Measurements from ENCODE around the gene USB1. TPM values are rescaled to one million over a fixed set of nuclear protein-coding genes. Genes with fewer than 3 reads are reported as not detected.
A peak's percentile ranks its signal among the peaks of the same experiment; 100 is the strongest.
"Not testable (repeated sequence)": the region's sequence is repeated elsewhere in the genome, so short reads cannot be mapped to it uniquely, and the experiment has no call there.

Gene USB1
- total RNA-seq, 1 donor from 2014 or later: 100.0 TPM

DNA sequence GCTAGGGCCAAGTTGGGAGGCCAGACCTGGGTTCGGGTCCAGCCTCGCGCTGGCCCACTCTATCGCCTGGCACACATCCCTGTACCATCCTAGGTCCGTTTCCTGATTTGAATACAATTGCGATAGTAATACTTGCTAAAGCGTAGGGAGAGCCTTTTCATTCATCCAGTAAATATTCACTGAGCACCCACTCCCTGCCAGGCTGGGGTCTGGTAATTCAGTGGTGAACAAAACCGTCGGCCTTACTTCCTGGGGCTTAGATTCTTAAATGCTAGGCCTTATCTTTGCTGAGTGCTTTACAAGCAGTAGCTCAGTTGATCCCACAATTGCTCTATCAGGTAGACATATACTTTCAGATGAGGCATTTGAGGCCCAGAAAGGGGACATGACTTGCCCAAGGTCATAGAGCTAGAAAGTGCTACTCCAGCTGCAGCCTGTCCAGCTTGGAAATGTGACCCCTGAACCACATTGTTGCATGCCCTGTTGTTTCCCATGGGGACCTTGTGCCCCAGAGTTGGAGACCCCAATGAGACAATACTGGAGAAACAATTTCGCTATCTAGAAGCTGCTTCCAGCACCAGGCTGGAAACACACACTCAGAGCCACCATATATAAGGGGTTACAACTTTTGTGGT, 691 bp downstream of the USB1 start:
- H3K9ac ChIP-seq (ENCODE audit: low read length): peak overlapping the region; percentile 84
- Mint-ChIP-seq H3K36me3 (ENCODE audit: low read depth, unreplicated experiment) (peaks cover 13% of the 10 kb centered on the region), H3K27me3 (ENCODE audit: low read depth, unreplicated experiment) (no peaks in the 10 kb centered on the region), H3K4me1 (ENCODE audit: low read depth, unreplicated experiment) (peaks cover 24% of the 10 kb centered on the region), H3K9me3 (ENCODE audit: unreplicated experiment) (no peaks in the 10 kb centered on the region), H3K27ac (ENCODE audit: unreplicated experiment) (no peak overlapping the region), H3K4me3 (ENCODE audit: unreplicated experiment) (peak overlapping the region; percentile 90)
- H4K20me1 ChIP-seq (ENCODE audit: insufficient read depth, low read length): peaks cover 41% of the 10 kb centered on the region
- H3K9me3 ChIP-seq (ENCODE audit: insufficient read depth, low read depth, low read length): no peaks in the 10 kb centered on the region
- TF ChIP-seq CTCF (IDR thresholded peaks at IDR 0.05; ENCODE audit: insufficient read depth, low read depth, low read length): no peak
- no peak for TF ChIP-seq EZH2 (IDR thresholded peaks at IDR 0.05; ENCODE audit: insufficient read depth, low read length)
- H3K27me3 ChIP-seq (ENCODE audit: insufficient read depth, low read length): no peaks in the 10 kb centered on the region
- H3K79me2 ChIP-seq (ENCODE audit: insufficient read depth, low read length): peaks cover 27% of the 10 kb centered on the region
- FAIRE-seq (no peak), DNase-seq (ENCODE audit: low read depth) (no peak)
- peak overlapping the region; percentile 72 for H3K4me3 ChIP-seq (ENCODE audit: insufficient read depth, low read depth, low read length)
- peaks cover 29% of the 10 kb centered on the region for H3K4me1 ChIP-seq (ENCODE audit: insufficient read depth, low read length)
- H2AFZ ChIP-seq (ENCODE audit: low read depth, low read length): no peak overlapping the region
- H3K36me3 ChIP-seq (ENCODE audit: insufficient read depth, low read length): peaks cover 6% of the 10 kb centered on the region
- H3K27ac ChIP-seq (ENCODE audit: low read depth, low read length): no peak overlapping the region
- peak overlapping the region; percentile 99 for H3K4me2 ChIP-seq (ENCODE audit: low read length)

DNA sequence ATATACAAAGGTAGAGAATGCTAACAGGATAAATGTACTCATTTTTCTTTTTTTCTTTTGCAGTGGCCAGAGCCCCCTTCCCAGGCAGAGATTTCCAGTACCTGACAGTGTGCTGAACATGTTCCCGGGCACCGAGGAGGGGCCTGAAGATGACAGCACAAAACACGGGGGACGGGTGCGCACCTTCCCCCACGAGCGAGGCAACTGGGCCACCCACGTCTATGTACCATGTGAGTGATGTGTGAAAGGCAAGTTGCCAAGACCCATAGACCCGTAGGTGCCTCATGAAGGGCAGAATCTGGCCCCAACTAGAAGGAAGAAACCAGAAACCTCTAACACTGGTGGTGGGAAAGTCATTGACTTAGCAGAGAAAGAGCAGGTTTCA, 1.2 kb downstream of the USB1 start:
- H3K9me3 ChIP-seq (ENCODE audit: insufficient read depth, low read depth, low read length): no peaks in the 10 kb centered on the region
- no peak overlapping the region for H3K27ac Mint-ChIP-seq (ENCODE audit: unreplicated experiment)
- H3K79me2 ChIP-seq (ENCODE audit: insufficient read depth, low read length): peaks cover 28% of the 10 kb centered on the region
- H3K9me3 Mint-ChIP-seq (ENCODE audit: unreplicated experiment): no peaks in the 10 kb centered on the region
- H3K27ac ChIP-seq (ENCODE audit: low read depth, low read length): no peak overlapping the region
- H4K20me1 ChIP-seq (ENCODE audit: insufficient read depth, low read length): peaks cover 41% of the 10 kb centered on the region
- H3K36me3 Mint-ChIP-seq (ENCODE audit: low read depth, unreplicated experiment): peaks cover 12% of the 10 kb centered on the region
- H3K4me3 Mint-ChIP-seq (ENCODE audit: unreplicated experiment): peak overlapping the region; percentile 90
- peaks cover 24% of the 10 kb centered on the region for H3K4me1 Mint-ChIP-seq (ENCODE audit: low read depth, unreplicated experiment)
- DNase-seq (ENCODE audit: low read depth): no peak
- FAIRE-seq: no peak
- H3K4me2 ChIP-seq (ENCODE audit: low read length): peak overlapping the region; percentile 99
- no peak overlapping the region for H3K4me3 ChIP-seq (ENCODE audit: insufficient read depth, low read depth, low read length)
- no peaks in the 10 kb centered on the region for H3K27me3 ChIP-seq (ENCODE audit: insufficient read depth, low read length)
- H3K9ac ChIP-seq (ENCODE audit: low read length): no peak overlapping the region
- peaks cover 4% of the 10 kb centered on the region for H3K36me3 ChIP-seq (ENCODE audit: insufficient read depth, low read length)
- TF ChIP-seq CTCF (IDR thresholded peaks at IDR 0.05; ENCODE audit: insufficient read depth, low read depth, low read length) (no peak), EZH2 (IDR thresholded peaks at IDR 0.05; ENCODE audit: insufficient read depth, low read length) (no peak)
- peaks cover 29% of the 10 kb centered on the region for H3K4me1 ChIP-seq (ENCODE audit: insufficient read depth, low read length)
- no peaks in the 10 kb centered on the region for H3K27me3 Mint-ChIP-seq (ENCODE audit: low read depth, unreplicated experiment)
- no peak overlapping the region for H2AFZ ChIP-seq (ENCODE audit: low read depth, low read length)

GRCh38 chr16:58002936-58003335, 1.7 kb downstream of the USB1 start:
- TF ChIP-seq EZH2 (IDR thresholded peaks at IDR 0.05; ENCODE audit: insufficient read depth, low read length) (no peak), CTCF (IDR thresholded peaks at IDR 0.05; ENCODE audit: insufficient read depth, low read depth, low read length) (no peak)
- Histone ChIP-seq H3K9ac (ENCODE audit: low read length) (no peak overlapping the region), H3K36me3 (ENCODE audit: insufficient read depth, low read length) (peaks cover 4% of the 10 kb centered on the region), H3K4me1 (ENCODE audit: insufficient read depth, low read length) (peaks cover 29% of the 10 kb centered on the region), H3K4me3 (ENCODE audit: insufficient read depth, low read depth, low read length) (no peak overlapping the region), H3K27ac (ENCODE audit: low read depth, low read length) (no peak overlapping the region), H2AFZ (ENCODE audit: low read depth, low read length) (no peak overlapping the region), H3K4me2 (ENCODE audit: low read length) (no peak overlapping the region), H3K79me2 (ENCODE audit: insufficient read depth, low read length) (peaks cover 26% of the 10 kb centered on the region), H4K20me1 (ENCODE audit: insufficient read depth, low read length) (peaks cover 41% of the 10 kb centered on the region), H3K27me3 (ENCODE audit: insufficient read depth, low read length) (no peaks in the 10 kb centered on the region), H3K9me3 (ENCODE audit: insufficient read depth, low read depth, low read length) (no peaks in the 10 kb centered on the region)
- no peak for DNase-seq (ENCODE audit: low read depth)
- Mint-ChIP-seq H3K27ac (ENCODE audit: unreplicated experiment) (no peak overlapping the region), H3K4me1 (ENCODE audit: low read depth, unreplicated experiment) (peaks cover 24% of the 10 kb centered on the region), H3K4me3 (ENCODE audit: unreplicated experiment) (peak overlapping the region; percentile 90), H3K27me3 (ENCODE audit: low read depth, unreplicated experiment) (no peaks in the 10 kb centered on the region), H3K9me3 (ENCODE audit: unreplicated experiment) (no peaks in the 10 kb centered on the region), H3K36me3 (ENCODE audit: low read depth, unreplicated experiment) (peaks cover 9% of the 10 kb centered on the region)
- FAIRE-seq: no peak

- not testable (repeated sequence) for H3K36me3 Mint-ChIP-seq (ENCODE audit: low read depth, unreplicated experiment); H3K27me3 Mint-ChIP-seq (ENCODE audit: low read depth, unreplicated experiment); DNase-seq (ENCODE audit: low read depth); FAIRE-seq; H3K27ac ChIP-seq (ENCODE audit: low read depth, low read length); H3K27me3 ChIP-seq (ENCODE audit: insufficient read depth, low read length); H3K9me3 Mint-ChIP-seq (ENCODE audit: unreplicated experiment); H3K4me3 ChIP-seq (ENCODE audit: insufficient read depth, low read depth, low read length); H2AFZ ChIP-seq (ENCODE audit: low read depth, low read length); H3K9me3 ChIP-seq (ENCODE audit: insufficient read depth, low read depth, low read length); H3K27ac Mint-ChIP-seq (ENCODE audit: unreplicated experiment); H3K36me3 ChIP-seq (ENCODE audit: insufficient read depth, low read length); H3K9ac ChIP-seq (ENCODE audit: low read length)
- H3K4me3 Mint-ChIP-seq (ENCODE audit: unreplicated experiment): peak overlapping the region; percentile 7
- Histone ChIP-seq H3K4me2 (ENCODE audit: low read length) (peak overlapping the region; percentile 40), H3K4me1 (ENCODE audit: insufficient read depth, low read length) (peaks cover 14% of the 10 kb centered on the region), H4K20me1 (ENCODE audit: insufficient read depth, low read length) (peaks cover 28% of the 10 kb centered on the region), H3K79me2 (ENCODE audit: insufficient read depth, low read length) (peaks cover 21% of the 10 kb centered on the region)
- H3K4me1 Mint-ChIP-seq (ENCODE audit: low read depth, unreplicated experiment): peaks cover 10% of the 10 kb centered on the region
Measured at GRCh38 chr16:58004736-58005135, 3.5 kb downstream of the USB1 start.

Measured in astrocyte (in vitro differentiated cells and primary cell).